GM12878 (cell line): ENCODE measurements around the gene ATP5F1A. TPM values are rescaled to one million over a fixed set of nuclear protein-coding genes. Genes with fewer than 3 reads are reported as not detected.
"Not testable (repeated sequence)": the region's sequence is repeated elsewhere in the genome, so short reads cannot be mapped to it uniquely, and the experiment has no call there.

ENCODE experiments used
- ATAC-seq: fragments of 200-7000 bp; cut with Tn5 transposase; 3 replicates; pipeline ENCODE4 v1.9.1; 2020; ENCODE audit warnings: mild to moderate bottlenecking, moderate library complexity
- BruUV-seq: library from RNA; stranded (reverse); fragments of 400-500 nt; replicated peaks from 2 replicates; lab custom pipeline; 2021; lab: Mats Ljungman, UMichigan
- CTCF ChIA-PET: fragments of 300-600 bp; sonication (Branson Sonifier 250); formaldehyde crosslinking; extraction: SDS; loops from one replicate; lab custom pipeline; 2021; ENCODE audit warnings: inconsistent platforms; lab: Yijun Ruan, JAX
- POLR2A ChIA-PET: fragments of 350-600 bp; formaldehyde crosslinking; extraction: SDS; loops from one replicate; lab custom pipeline; 2021; ENCODE audit warnings: inconsistent platforms; lab: Charles Lee
- RAD21 ChIA-PET: fragments of 300-600 bp; sonication (Branson Sonifier 250); formaldehyde crosslinking; loops from one replicate; lab custom pipeline; 2023; ENCODE audit warnings: antibody characterized with exemption; ENCODE audit not compliant: unreplicated experiment; lab: Charles Lee
- SMC1A ChIA-PET: fragments of 300-600 bp; sonication (Branson Sonifier 250); formaldehyde crosslinking; loops from one replicate; lab custom pipeline; 2023; ENCODE audit not compliant: unreplicated experiment, uncharacterized antibody; lab: Charles Lee
- DNase-seq: peaks from one replicate; pipeline ENCODE4 v3.0.0-alpha.2; 2011; ENCODE audit warnings: low read depth, low spot score
- FAIRE-seq: peaks from 3 replicates; lab custom pipeline; 2011; peaks lifted over from hg19 to GRCh38; lab: Jason Lieb, UNC
- H2AFZ ChIP-seq: 2 replicates; pipeline ENCODE4 v1.6.0; 2011; ENCODE audit warnings: low read depth, low read length, control low read depth; ENCODE audit not compliant: control insufficient read depth
- H3K27ac ChIP-seq: 2 replicates; pipeline ENCODE4 v1.5.1; 2011; ENCODE audit warnings: control low read depth; ENCODE audit not compliant: control insufficient read depth, insufficient read depth
- H3K27me3 ChIP-seq, 2 experiments: replicated peaks in 1 of 2; 2 replicates each; pipeline versions ENCODE4 v1.6.0 to v1.6.1; 2011; ENCODE audit warnings: low read length in 1 of 2; ENCODE audit not compliant: control insufficient read depth in 2 of 2, insufficient read depth in 2 of 2
- H3K36me3 ChIP-seq, 2 experiments: 2 replicates each; pipeline ENCODE4 v1.5.1; 2011; ENCODE audit warnings: low read length in 1 of 2; ENCODE audit not compliant: control insufficient read depth in 2 of 2, insufficient read depth in 2 of 2
- H3K4me1 ChIP-seq: 2 replicates; pipeline ENCODE4 v1.6.1; 2011; ENCODE audit warnings: mild to moderate bottlenecking, low read length, moderate library complexity, mixed read lengths; ENCODE audit not compliant: control insufficient read depth, insufficient read depth
- H3K4me2 ChIP-seq: 2 replicates; pipeline ENCODE4 v1.6.0; 2011; ENCODE audit warnings: control low read depth; ENCODE audit not compliant: control insufficient read depth, insufficient read depth
- H3K4me3 ChIP-seq: fragments of 200-600 bp; sonication (generic); 2 replicates; pipeline ENCODE4 v1.5.1; 2016
- H3K79me2 ChIP-seq: 2 replicates; pipeline ENCODE4 v1.6.0; 2011; ENCODE audit warnings: low read length; ENCODE audit not compliant: control insufficient read depth, insufficient read depth
- H3K9ac ChIP-seq: 2 replicates; pipeline ENCODE4 v1.8.0; 2011; ENCODE audit warnings: low read length, control low read depth, mixed read lengths; ENCODE audit not compliant: control insufficient read depth, insufficient read depth
- H3K9me3 ChIP-seq: replicated peaks from 3 replicates; pipeline ENCODE4 v1.5.1; 2011; ENCODE audit warnings: mild to moderate bottlenecking, low read length; ENCODE audit not compliant: control insufficient read depth, insufficient read depth
- H4K20me1 ChIP-seq: 2 replicates; pipeline ENCODE4 v1.6.0; 2011; ENCODE audit not compliant: control insufficient read depth, insufficient read depth
- NFIC ChIP-seq: IDR thresholded peaks from 2 replicates; pipeline ENCODE4 v1.6.1; 2012; ENCODE audit warnings: low read depth, mild to moderate bottlenecking, inconsistent platforms, low read length, moderate library complexity
- POLR2AphosphoS5 ChIP-seq: IDR thresholded peaks from 2 replicates; pipeline ENCODE4 v1.6.1; 2011; ENCODE audit warnings: mild to moderate bottlenecking, low read length, inconsistent platforms
- RAD21 ChIP-seq: IDR thresholded peaks from 2 replicates; pipeline ENCODE4 v1.6.1; 2011; ENCODE audit warnings: mild to moderate bottlenecking, low read depth, low read length, moderate library complexity; ENCODE audit not compliant: insufficient read depth
- WGBS: methylation state at CpG from one replicate; pipeline ENCODE4 v1.1.6; 2016; ENCODE audit warnings: low lambda C conversion rate; ENCODE audit not compliant: insufficient replicate concordance, insufficient coverage; ENCODE audit errors: missing lambda C conversion rate; 5-methylcytosine and 5-hydroxymethylcytosine counted together
- in situ Hi-C: fragments of 300-500 bp; cut with MboI; formaldehyde crosslinking; loops from 9 replicates; pipeline ENCODE4 v1.14.3; 2018; ENCODE audit warnings: mixed read lengths
- intact Hi-C: fragments of 100-400 bp; cut with micrococcal nuclease; formaldehyde crosslinking; loops from one replicate; pipeline ENCODE4 v1.14.2; 2022; ENCODE audit not compliant: unreplicated experiment
- polyA plus RNA-seq, 11 experiments: library from polyadenylated mRNA; depleted of rRNA in 4 of 11; unstranded in 6 of 11; stranded (reverse) in 5 of 11; fragments of >200 nt; fragmentation: Nextera tagmentation in 4 of 11; fragmentation: Illumina TruSeq in 1 of 11; extraction: Ambion mirVana in 4 of 11; extraction: Trizol in 1 of 11; gene quantifications; 1 replicate in 1 of 11; 2 replicates in 10 of 11; pipeline versions ENCODE4 v1.2.1 to v1.2.3, GENCODE V29; 2011 to 2016; ENCODE audit warnings: inconsistent platforms in 2 of 11, missing spikeins in 2 of 11, low read depth in 1 of 11
- total RNA-seq, 4 experiments: library from RNA; depleted of rRNA in 3 of 4; stranded (reverse); fragments of >200 nt in 3 of 4; fragmentation: Illumina TruSeq in 1 of 4; extraction: Trizol in 1 of 4; gene quantifications; 2 replicates each; pipeline versions ENCODE4 v1.2.1 to v1.2.3, GENCODE V29; 2013 to 2021
- TF ChIP-seq, protein P1 (sequence below): fragments of 450-650 bp; IDR thresholded peaks from 2 replicates; pipeline ENCODE4 v1.6.1; 2017; ENCODE audit warnings: antibody characterized with exemption, mild to moderate bottlenecking, moderate library complexity

ATP5F1A gene
- total and polyA plus RNA-seq, 10 of the 15 experiments (the other 5 are each of a cell fraction or from before 2014, with no cell fraction given) = 592 to 1,161 (median 723) TPM

DNA sequence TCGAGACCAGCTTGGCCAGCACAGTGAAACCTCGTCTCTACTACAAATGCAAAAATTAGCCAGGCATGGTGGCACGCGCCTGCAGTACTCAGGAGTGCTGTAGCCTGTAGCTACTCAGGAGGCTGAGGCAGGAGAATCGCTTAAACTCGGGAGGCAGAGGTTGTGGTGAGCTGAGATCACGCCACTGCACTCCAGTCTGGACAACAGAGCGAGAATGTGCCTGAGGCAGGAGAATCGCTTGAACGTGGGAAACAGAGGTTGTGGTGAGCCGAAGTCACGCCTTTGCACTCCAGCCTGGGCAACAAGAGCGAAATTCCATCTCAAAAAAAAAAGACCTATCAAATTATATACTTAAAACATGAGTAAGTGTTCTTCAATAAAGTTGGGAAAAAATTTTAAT is 50.7 kb downstream of the ATP5F1A start:
- H2AFZ ChIP-seq, BruUV-seq, FAIRE-seq, RAD21 ChIA-PET, H3K4me3 ChIP-seq, H3K9me3 ChIP-seq, POLR2A ChIA-PET, H3K27ac ChIP-seq, H3K4me2 ChIP-seq, H4K20me1 ChIP-seq, H3K4me1 ChIP-seq, intact Hi-C loops, H3K36me3 ChIP-seq, SMC1A ChIA-PET, ATAC-seq, H3K9ac ChIP-seq, H3K79me2 ChIP-seq, in situ Hi-C loops, DNase-seq, H3K27me3 ChIP-seq: not testable (repeated sequence)
- CTCF ChIA-PET = interaction anchor here (1.0 kb wide), 1 partner anchor 26 kb away, joined by 4 read pairs; no protein-coding TSS in a partner anchor
- WGBS = 56% methylated on average over 13 of the region's 13 CpGs

DNA sequence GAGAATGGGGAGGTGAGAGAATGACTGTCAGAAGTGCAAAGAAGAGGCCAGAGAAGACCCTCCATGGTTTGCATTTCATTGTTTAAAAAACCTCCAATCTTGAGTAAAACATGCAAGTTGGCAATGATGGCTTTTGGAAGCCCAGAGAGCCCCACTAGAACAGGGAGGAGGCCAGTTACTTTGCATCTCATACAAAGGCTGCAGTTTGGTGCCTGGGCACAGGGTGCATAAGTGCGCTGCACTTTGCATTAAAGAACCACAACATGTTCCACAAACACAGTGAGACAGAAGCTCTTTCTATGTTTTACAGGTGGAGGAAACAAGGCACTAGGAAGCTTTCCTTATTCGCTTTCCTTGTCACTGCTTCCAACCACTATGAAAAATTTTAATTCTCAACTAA is 51.4 kb downstream of the ATP5F1A start:
- no peak overlapping the region for H3K4me3 ChIP-seq
- no peak overlapping the region for H2AFZ ChIP-seq
- ATAC-seq (no peak), DNase-seq (no peak), FAIRE-seq (peak; percentile 23)
- TF ChIP-seq POLR2AphosphoS5 = no peak
- no peak for TF ChIP-seq RAD21
- no peak for TF ChIP-seq NFIC
- TF ChIP-seq, protein P1, sequence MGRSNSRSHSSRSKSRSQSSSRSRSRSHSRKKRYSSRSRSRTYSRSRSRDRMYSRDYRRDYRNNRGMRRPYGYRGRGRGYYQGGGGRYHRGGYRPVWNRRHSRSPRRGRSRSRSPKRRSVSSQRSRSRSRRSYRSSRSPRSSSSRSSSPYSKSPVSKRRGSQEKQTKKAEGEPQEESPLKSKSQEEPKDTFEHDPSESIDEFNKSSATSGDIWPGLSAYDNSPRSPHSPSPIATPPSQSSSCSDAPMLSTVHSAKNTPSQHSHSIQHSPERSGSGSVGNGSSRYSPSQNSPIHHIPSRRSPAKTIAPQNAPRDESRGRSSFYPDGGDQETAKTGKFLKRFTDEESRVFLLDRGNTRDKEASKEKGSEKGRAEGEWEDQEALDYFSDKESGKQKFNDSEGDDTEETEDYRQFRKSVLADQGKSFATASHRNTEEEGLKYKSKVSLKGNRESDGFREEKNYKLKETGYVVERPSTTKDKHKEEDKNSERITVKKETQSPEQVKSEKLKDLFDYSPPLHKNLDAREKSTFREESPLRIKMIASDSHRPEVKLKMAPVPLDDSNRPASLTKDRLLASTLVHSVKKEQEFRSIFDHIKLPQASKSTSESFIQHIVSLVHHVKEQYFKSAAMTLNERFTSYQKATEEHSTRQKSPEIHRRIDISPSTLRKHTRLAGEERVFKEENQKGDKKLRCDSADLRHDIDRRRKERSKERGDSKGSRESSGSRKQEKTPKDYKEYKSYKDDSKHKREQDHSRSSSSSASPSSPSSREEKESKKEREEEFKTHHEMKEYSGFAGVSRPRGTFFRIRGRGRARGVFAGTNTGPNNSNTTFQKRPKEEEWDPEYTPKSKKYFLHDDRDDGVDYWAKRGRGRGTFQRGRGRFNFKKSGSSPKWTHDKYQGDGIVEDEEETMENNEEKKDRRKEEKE = no peak
- no peak overlapping the region for H3K4me2 ChIP-seq
- ChIA-PET RAD21 (no interaction called here), POLR2A (no interaction called here), SMC1A (interaction anchor here (1.4 kb wide), 1 partner anchor 14 kb away, joined by 4 read pairs; no protein-coding TSS in a partner anchor), CTCF (interaction anchor here (1.0 kb wide), 1 partner anchor 27 kb away, joined by 4 read pairs; no protein-coding TSS in a partner anchor)
- 24% methylated on average over 2 of the region's 2 CpGs for WGBS
- BruUV-seq = no TSS peak
- H3K27ac ChIP-seq = no peak overlapping the region
- no peaks in the 10 kb centered on the region for H3K27me3 ChIP-seq
- H3K9me3 ChIP-seq = no peaks in the 10 kb centered on the region; the same call in 2 of the 3 replicates
- H3K9ac ChIP-seq = no peak overlapping the region
- H3K4me1 ChIP-seq = no peaks in the 10 kb centered on the region
- intact Hi-C loops = no loop called here
- no peaks in the 10 kb centered on the region for H4K20me1 ChIP-seq
- H3K79me2 ChIP-seq = no peaks in the 10 kb centered on the region
- in situ Hi-C loops = no loop called here
- no peaks in the 10 kb centered on the region for H3K36me3 ChIP-seq
